Measurements from ENCODE around the gene SEC22C. TPM values are rescaled to one million over a fixed set of nuclear protein-coding genes. Genes with fewer than 3 reads are reported as not detected.

SEC22C gene
- total RNA-seq (ENCODE audit: unreplicated experiment), result 49.6 TPM
- long read RNA-seq, transcript SEC22C-202 (7 exons, 1,608 nt), result major isoform, 14 of 37 reads
- long read RNA-seq, transcript SEC22C-201 (7 exons, 1,380 nt), result minor isoform, 7 of 37 reads
- long read RNA-seq, partial matches to known transcripts, result 1 of 37 reads
- long read RNA-seq, other reads (novel, unspliced or antisense), result 13 of 37 reads

GRCh38 chr3:42581709-42582473, at the start of gene SEC22C:
Gene SEC22C (minus strand): TSS chr3:42581967. CDS start chr3:42569046, 12,921 bp downstream.
- H3K27me3 Mint-ChIP-seq (ENCODE audit: unreplicated experiment), result peaks cover 5% of the 10 kb centered on the region
- H3K27ac Mint-ChIP-seq (ENCODE audit: unreplicated experiment), result peak within 1 kb of the TSS; percentile 81
- no peaks in the 10 kb centered on the region for H3K9me3 Mint-ChIP-seq (ENCODE audit: unreplicated experiment)
- H3K36me3 Mint-ChIP-seq (ENCODE audit: low read depth, unreplicated experiment), result peaks cover 5% of the 10 kb centered on the region
- peak; percentile 96 for DNase-seq (ENCODE audit: low spot score)
- peaks cover 36% of the 10 kb centered on the region for H3K4me1 Mint-ChIP-seq (ENCODE audit: unreplicated experiment)
- no peak for TF ChIP-seq CTCF (IDR thresholded peaks at IDR 0.05; ENCODE audit: unreplicated experiment)
- peak within 1 kb of the TSS; percentile 94 for H3K4me3 Mint-ChIP-seq (ENCODE audit: unreplicated experiment)

- H3K9me3 Mint-ChIP-seq (ENCODE audit: unreplicated experiment), result no peaks in the 10 kb centered on the region
- peaks cover 49% of the 10 kb centered on the region for H3K4me1 Mint-ChIP-seq (ENCODE audit: unreplicated experiment)
- no peak overlapping the region for H3K4me3 Mint-ChIP-seq (ENCODE audit: unreplicated experiment)
- no peaks in the 10 kb centered on the region for H3K27me3 Mint-ChIP-seq (ENCODE audit: unreplicated experiment)
- peak overlapping the region; percentile 34 for H3K27ac Mint-ChIP-seq (ENCODE audit: unreplicated experiment)
- TF ChIP-seq CTCF (IDR thresholded peaks at IDR 0.05; ENCODE audit: unreplicated experiment), result peak; percentile 83
- DNase-seq (ENCODE audit: low spot score), result no peak
- H3K36me3 Mint-ChIP-seq (ENCODE audit: low read depth, unreplicated experiment), result no peaks in the 10 kb centered on the region
These were observed 31.7 kb upstream of the SEC22C start for GRCh38 chr3:42613462-42613861.

GRCh38 chr3:42612928-42613327, 31.2 kb upstream of the SEC22C start:
- Mint-ChIP-seq H3K27ac (ENCODE audit: unreplicated experiment) (peak overlapping the region; percentile 2), H3K4me1 (ENCODE audit: unreplicated experiment) (peaks cover 49% of the 10 kb centered on the region), H3K9me3 (ENCODE audit: unreplicated experiment) (no peaks in the 10 kb centered on the region), H3K4me3 (ENCODE audit: unreplicated experiment) (no peak overlapping the region), H3K27me3 (ENCODE audit: unreplicated experiment) (no peaks in the 10 kb centered on the region), H3K36me3 (ENCODE audit: low read depth, unreplicated experiment) (no peaks in the 10 kb centered on the region)
- DNase-seq (ENCODE audit: low spot score), result no peak
- no peak for TF ChIP-seq CTCF (IDR thresholded peaks at IDR 0.05; ENCODE audit: unreplicated experiment)

GRCh38 chr3:42612217-42612616, 30.4 kb upstream of the SEC22C start:
- H3K27ac Mint-ChIP-seq (ENCODE audit: unreplicated experiment), result peak overlapping the region; percentile 55
- no peak for DNase-seq (ENCODE audit: low spot score)

More at GRCh38 chr3:42612217-42612616, 30.4 kb upstream of the SEC22C start:
- TF ChIP-seq CTCF (IDR thresholded peaks at IDR 0.05; ENCODE audit: unreplicated experiment), result no peak
- Mint-ChIP-seq H3K4me1 (ENCODE audit: unreplicated experiment) (peaks cover 49% of the 10 kb centered on the region), H3K9me3 (ENCODE audit: unreplicated experiment) (no peaks in the 10 kb centered on the region), H3K36me3 (ENCODE audit: low read depth, unreplicated experiment) (peaks cover 5% of the 10 kb centered on the region), H3K27me3 (ENCODE audit: unreplicated experiment) (no peaks in the 10 kb centered on the region), H3K4me3 (ENCODE audit: unreplicated experiment) (no peak overlapping the region)

Data from endothelial cell (in vitro differentiated cells).